Neutrophil (primary cell): Measurements from ENCODE around the gene CYBRD1.

Source experiments
- H3K27ac ChIP-seq: fragments of 200-600 bp; sonication (generic); 2 replicates; pipeline ENCODE4 v1.5.1; 2016; ENCODE audit warnings: mild to moderate bottlenecking, moderate library complexity
- H3K27me3 ChIP-seq: fragments of 200-600 bp; sonication (generic); 2 replicates; pipeline ENCODE4 v1.6.0; 2016; ENCODE audit warnings: mild to moderate bottlenecking
- H3K36me3 ChIP-seq: fragments of 200-600 bp; sonication (generic); 2 replicates; pipeline ENCODE4 v1.5.1; 2017
- H3K4me1 ChIP-seq, 2 experiments: fragments of 200-600 bp in 1 of 2; sonication (generic) in 1 of 2; 1 replicate in 1 of 2; 2 replicates in 1 of 2; pipeline versions ENCODE4 v1.5.1 to v1.6.1; 2013 to 2016; ENCODE audit warnings: low read depth in 1 of 2, low read length in 1 of 2, mild to moderate bottlenecking in 1 of 2, moderate library complexity in 1 of 2; ENCODE audit not compliant: control insufficient read depth in 1 of 2, insufficient read depth in 1 of 2
- H3K4me3 ChIP-seq, 2 experiments: fragments of 200-600 bp in 1 of 2; sonication (generic) in 1 of 2; 1 replicate in 1 of 2; 2 replicates in 1 of 2; pipeline ENCODE4 v1.5.1; 2013 to 2016; ENCODE audit warnings: low read depth in 1 of 2, low read length in 1 of 2, mild to moderate bottlenecking in 1 of 2, moderate library complexity in 1 of 2
- H3K9me3 ChIP-seq: fragments of 200-600 bp; sonication (generic); 2 replicates; pipeline ENCODE4 v1.5.1; 2016
- CTCF ChIP-seq: fragments of 200-600 bp; sonication (generic); IDR thresholded peaks from 2 replicates; pipeline ENCODE4 v1.5.1; 2016; ENCODE audit warnings: antibody characterized with exemption

CYBRD1 gene

GRCh38 chr2:171547720-171548119 is 25.4 kb downstream of the CYBRD1 start:
- H3K9me3 ChIP-seq = no peaks in the 10 kb centered on the region
- H3K36me3 ChIP-seq = peaks cover 26% of the 10 kb centered on the region
- TF ChIP-seq CTCF = no peak
- H3K27me3 ChIP-seq = no peaks in the 10 kb centered on the region
- H3K4me1 ChIP-seq = no peaks in the 10 kb centered on the region
- H3K4me3 ChIP-seq = no peak overlapping the region
- H3K27ac ChIP-seq = peak overlapping the region; percentile 56

DNA sequence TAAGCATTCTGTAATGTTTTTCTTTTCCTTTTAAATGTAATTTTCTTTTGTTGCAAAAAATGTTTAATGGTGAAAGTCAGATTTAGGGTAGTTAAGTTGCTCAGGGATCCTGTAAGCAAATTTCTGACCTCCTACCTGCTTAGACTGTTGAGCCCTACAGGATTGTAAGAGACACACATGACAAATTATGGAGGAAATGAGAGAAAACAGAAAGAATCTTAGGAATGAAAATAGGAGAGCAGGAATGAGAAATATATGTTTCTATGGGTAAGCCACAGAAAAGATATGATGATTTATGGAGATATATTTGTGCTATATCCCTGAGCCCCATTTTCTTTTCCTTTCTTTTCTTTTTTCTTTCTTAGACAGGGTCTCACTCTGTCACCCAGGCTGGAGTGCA is 28.3 kb downstream of the CYBRD1 start:
- Histone ChIP-seq H3K27me3 (no peaks in the 10 kb centered on the region), H3K4me1 (no peaks in the 10 kb centered on the region), H3K9me3 (no peaks in the 10 kb centered on the region), H3K36me3 (peaks cover 24% of the 10 kb centered on the region), H3K27ac (no peak overlapping the region), H3K4me3 (no peak overlapping the region)
- TF ChIP-seq CTCF = no peak

GRCh38 chr2:171551836-171552235 is 29.6 kb downstream of the CYBRD1 start:
- Histone ChIP-seq H3K27me3 (no peaks in the 10 kb centered on the region), H3K27ac (no peak overlapping the region), H3K9me3 (no peaks in the 10 kb centered on the region), H3K4me1 (no peaks in the 10 kb centered on the region), H3K4me3 (no peak overlapping the region), H3K36me3 (peaks cover 32% of the 10 kb centered on the region)
- no peak for TF ChIP-seq CTCF

DNA sequence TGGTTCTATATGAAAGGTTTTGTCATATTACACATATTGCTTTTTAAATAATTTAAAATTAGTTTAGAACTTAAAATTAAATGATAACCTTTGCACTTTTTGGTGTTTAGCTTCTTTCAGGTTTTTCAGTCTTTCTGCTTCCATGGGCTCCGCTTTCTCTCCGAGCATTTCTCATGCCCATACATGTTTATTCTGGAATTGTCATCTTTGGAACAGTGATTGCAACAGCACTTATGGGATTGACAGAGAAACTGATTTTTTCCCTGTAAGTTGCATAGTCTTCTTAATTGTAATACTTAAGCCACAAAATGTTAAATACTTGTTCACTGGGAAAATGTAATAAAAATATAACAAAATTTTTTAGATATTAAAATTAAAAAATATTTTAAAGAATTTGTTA is 31.0 kb downstream of the CYBRD1 start:
- Histone ChIP-seq H3K4me3 (no peak overlapping the region), H3K4me1 (no peaks in the 10 kb centered on the region), H3K36me3 (peaks cover 33% of the 10 kb centered on the region), H3K27me3 (no peaks in the 10 kb centered on the region), H3K9me3 (no peaks in the 10 kb centered on the region), H3K27ac (no peak overlapping the region)
- TF ChIP-seq CTCF = no peak

DNA sequence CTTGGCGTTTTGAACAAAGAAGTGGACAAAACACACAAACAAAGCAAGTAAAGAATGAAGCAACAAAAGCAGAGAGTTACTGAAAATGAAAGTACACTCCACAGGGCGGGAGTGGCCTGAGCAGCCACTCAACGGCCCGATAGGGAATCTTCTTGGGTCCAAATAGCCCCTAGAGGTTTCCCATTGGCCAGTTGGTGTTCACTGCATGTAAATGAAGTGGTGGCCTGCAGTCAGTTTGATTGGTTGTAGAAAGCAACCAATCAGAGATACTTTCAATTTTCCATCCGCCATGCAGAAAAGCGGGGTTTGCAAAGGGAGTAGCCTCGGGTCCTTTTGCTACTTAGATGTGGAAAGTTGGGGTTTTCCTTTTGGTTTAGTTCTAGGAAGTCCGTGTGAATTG is 31.6 kb downstream of the CYBRD1 start:
- no peak for TF ChIP-seq CTCF
- Histone ChIP-seq H3K4me1 (no peaks in the 10 kb centered on the region), H3K27ac (no peak overlapping the region), H3K27me3 (no peaks in the 10 kb centered on the region), H3K36me3 (peaks cover 33% of the 10 kb centered on the region), H3K4me3 (no peak overlapping the region), H3K9me3 (no peaks in the 10 kb centered on the region)
